ENCODE data around the gene PPIE.
"Not testable (repeated sequence)": the region's sequence is repeated elsewhere in the genome, so short reads cannot be mapped to it uniquely, and the experiment has no call there.

Gene PPIE

GRCh38 chr1:39779137-39779536, 40.5 kb downstream of the PPIE start:
- Histone ChIP-seq H3K4me1 (ENCODE audit: insufficient read depth, low read length) (no peaks in the 10 kb centered on the region), H3K9me3 (ENCODE audit: insufficient read depth, low read length, severe bottlenecking) (no peaks in the 10 kb centered on the region), H3K27me3 (ENCODE audit: insufficient read depth, low read length, poor library complexity) (no peaks in the 10 kb centered on the region), H3K27ac (ENCODE audit: low read length) (no peak overlapping the region), H3K79me2 (ENCODE audit: insufficient read depth, low read length) (no peaks in the 10 kb centered on the region), H3K4me3 (ENCODE audit: low read depth in 1 of 2, low read length in 2 of 2) (no peak overlapping the region), H3K36me3 (ENCODE audit: insufficient read depth, low read length) (no peaks in the 10 kb centered on the region), H3K9ac (ENCODE audit: low read depth, low read length) (no peak overlapping the region), H3K4me2 (ENCODE audit: insufficient read depth, low read length) (no peak overlapping the region), H2AFZ (ENCODE audit: low read depth, low read length) (no peak overlapping the region), H4K20me1 (ENCODE audit: insufficient read depth, low read length) (no peaks in the 10 kb centered on the region)
- TF ChIP-seq CTCF (IDR thresholded peaks at IDR 0.05; ENCODE audit: borderline replicate concordance, extremely low read depth, low read length, poor library complexity, severe bottlenecking) (no peak), EZH2 (IDR thresholded peaks at IDR 0.05; ENCODE audit: borderline replicate concordance, low read depth, low read length, severe bottlenecking) (no peak)
- no peak for DNase-seq
- no peak for ATAC-seq (ENCODE audit: insufficient read depth, low read depth)

DNA sequence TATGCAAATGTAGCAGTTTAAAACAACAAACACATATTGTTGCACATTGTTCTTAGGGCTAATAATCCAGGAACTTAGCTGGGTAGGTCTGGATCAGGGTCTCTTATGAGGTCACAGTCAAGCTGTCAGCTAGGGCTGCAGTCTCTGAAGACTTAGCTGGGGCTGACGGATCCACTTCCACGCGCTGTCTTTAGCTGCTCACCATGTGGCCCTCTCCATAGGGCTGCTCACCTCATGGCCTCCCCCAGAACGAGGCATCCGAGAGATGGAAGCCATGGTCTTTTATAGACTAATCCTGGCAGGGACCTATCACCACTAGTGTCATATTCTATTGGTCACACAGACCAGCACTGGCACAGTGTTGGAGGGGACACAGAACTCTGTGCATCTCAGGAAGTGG, 41.1 kb downstream of the PPIE start:
- Histone ChIP-seq H3K27ac (ENCODE audit: low read length) (no peak overlapping the region), H3K9ac (ENCODE audit: low read depth, low read length) (no peak overlapping the region), H4K20me1 (ENCODE audit: insufficient read depth, low read length) (no peaks in the 10 kb centered on the region), H2AFZ (ENCODE audit: low read depth, low read length) (no peak overlapping the region), H3K4me2 (ENCODE audit: insufficient read depth, low read length) (no peak overlapping the region), H3K36me3 (ENCODE audit: insufficient read depth, low read length) (no peaks in the 10 kb centered on the region), H3K79me2 (ENCODE audit: insufficient read depth, low read length) (no peaks in the 10 kb centered on the region), H3K9me3 (ENCODE audit: insufficient read depth, low read length, severe bottlenecking) (no peaks in the 10 kb centered on the region), H3K27me3 (ENCODE audit: insufficient read depth, low read length, poor library complexity) (no peaks in the 10 kb centered on the region), H3K4me1 (ENCODE audit: insufficient read depth, low read length) (no peaks in the 10 kb centered on the region), H3K4me3 (ENCODE audit: low read depth in 1 of 2, low read length in 2 of 2) (no peak overlapping the region)
- DNase-seq (no peak), ATAC-seq (ENCODE audit: insufficient read depth, low read depth) (no peak)
- no peak for TF ChIP-seq EZH2 (IDR thresholded peaks at IDR 0.05; ENCODE audit: borderline replicate concordance, low read depth, low read length, severe bottlenecking)
- TF ChIP-seq CTCF (IDR thresholded peaks at IDR 0.05; ENCODE audit: borderline replicate concordance, extremely low read depth, low read length, poor library complexity, severe bottlenecking) = no peak

GRCh38 chr1:39781349-39781715, 42.6 kb downstream of the PPIE start:
- Histone ChIP-seq H2AFZ (ENCODE audit: low read depth, low read length) (no peak overlapping the region), H3K4me1 (ENCODE audit: insufficient read depth, low read length) (no peaks in the 10 kb centered on the region), H3K79me2 (ENCODE audit: insufficient read depth, low read length) (no peaks in the 10 kb centered on the region), H4K20me1 (ENCODE audit: insufficient read depth, low read length) (no peaks in the 10 kb centered on the region), H3K9ac (ENCODE audit: low read depth, low read length) (no peak overlapping the region), H3K4me3 (ENCODE audit: low read depth in 1 of 2, low read length in 2 of 2) (no peak overlapping the region), H3K9me3 (ENCODE audit: insufficient read depth, low read length, severe bottlenecking) (no peaks in the 10 kb centered on the region), H3K36me3 (ENCODE audit: insufficient read depth, low read length) (no peaks in the 10 kb centered on the region), H3K27me3 (ENCODE audit: insufficient read depth, low read length, poor library complexity) (no peaks in the 10 kb centered on the region), H3K27ac (ENCODE audit: low read length) (no peak overlapping the region), H3K4me2 (ENCODE audit: insufficient read depth, low read length) (no peak overlapping the region)
- TF ChIP-seq CTCF (IDR thresholded peaks at IDR 0.05; ENCODE audit: borderline replicate concordance, extremely low read depth, low read length, poor library complexity, severe bottlenecking) = no peak
- TF ChIP-seq EZH2 (IDR thresholded peaks at IDR 0.05; ENCODE audit: borderline replicate concordance, low read depth, low read length, severe bottlenecking) = no peak
- no peak for DNase-seq
- ATAC-seq (ENCODE audit: insufficient read depth, low read depth) = no peak

DNA sequence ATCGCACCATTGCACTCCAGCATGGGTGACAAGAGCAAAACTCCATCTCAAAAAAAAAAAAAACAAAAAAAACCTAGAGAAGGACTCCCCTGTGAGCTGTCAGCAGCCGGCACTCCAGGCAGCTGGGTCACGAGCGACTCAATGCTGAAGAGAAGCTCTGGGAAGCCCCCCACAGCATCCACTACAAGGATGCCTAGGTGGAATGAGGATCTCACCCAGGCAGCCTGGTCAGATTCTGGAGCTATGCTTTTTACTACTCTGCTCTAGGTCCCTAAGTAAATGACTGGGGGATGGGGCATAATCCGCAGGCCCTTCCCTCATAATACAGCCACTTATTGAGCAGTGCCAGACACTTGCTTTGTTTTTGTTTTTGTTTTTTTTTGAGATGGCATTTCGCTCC, 43.4 kb downstream of the PPIE start:
- Histone ChIP-seq H3K27ac (ENCODE audit: low read length) (no peak overlapping the region), H4K20me1 (ENCODE audit: insufficient read depth, low read length) (no peaks in the 10 kb centered on the region), H3K4me3 (ENCODE audit: low read depth in 1 of 2, low read length in 2 of 2) (no peak overlapping the region), H3K9ac (ENCODE audit: low read depth, low read length) (no peak overlapping the region), H2AFZ (ENCODE audit: low read depth, low read length) (no peak overlapping the region), H3K4me1 (ENCODE audit: insufficient read depth, low read length) (no peaks in the 10 kb centered on the region), H3K36me3 (ENCODE audit: insufficient read depth, low read length) (no peaks in the 10 kb centered on the region), H3K79me2 (ENCODE audit: insufficient read depth, low read length) (no peaks in the 10 kb centered on the region), H3K27me3 (ENCODE audit: insufficient read depth, low read length, poor library complexity) (no peaks in the 10 kb centered on the region), H3K4me2 (ENCODE audit: insufficient read depth, low read length) (no peak overlapping the region), H3K9me3 (ENCODE audit: insufficient read depth, low read length, severe bottlenecking) (no peaks in the 10 kb centered on the region)
- DNase-seq = no peak
- TF ChIP-seq EZH2 (IDR thresholded peaks at IDR 0.05; ENCODE audit: borderline replicate concordance, low read depth, low read length, severe bottlenecking) (no peak), CTCF (IDR thresholded peaks at IDR 0.05; ENCODE audit: borderline replicate concordance, extremely low read depth, low read length, poor library complexity, severe bottlenecking) (no peak)
- no peak for ATAC-seq (ENCODE audit: insufficient read depth, low read depth)

DNA sequence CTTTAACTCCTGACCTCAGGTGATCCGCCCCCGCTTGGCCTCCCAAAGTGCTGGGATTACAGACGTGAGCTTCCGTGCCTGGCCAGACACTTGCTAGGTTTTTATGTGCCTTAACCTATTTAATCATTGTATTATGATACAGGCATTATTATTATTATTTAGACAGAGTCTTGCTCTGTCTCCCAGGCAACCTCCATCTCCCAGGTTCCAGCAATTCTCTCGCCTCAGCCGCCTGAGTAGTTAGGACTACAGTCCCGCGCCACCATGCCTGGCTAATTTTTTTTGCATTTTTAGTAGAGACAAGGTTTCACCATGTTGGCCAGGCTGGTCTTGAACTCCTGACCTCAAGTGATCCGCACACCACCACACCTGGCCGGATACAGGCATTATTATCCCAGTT, 44.0 kb downstream of the PPIE start:
- not testable (repeated sequence) for H3K79me2 ChIP-seq (ENCODE audit: insufficient read depth, low read length); H4K20me1 ChIP-seq (ENCODE audit: insufficient read depth, low read length); H3K9me3 ChIP-seq (ENCODE audit: insufficient read depth, low read length, severe bottlenecking); DNase-seq; H3K4me2 ChIP-seq (ENCODE audit: insufficient read depth, low read length); H2AFZ ChIP-seq (ENCODE audit: low read depth, low read length); H3K9ac ChIP-seq (ENCODE audit: low read depth, low read length); ATAC-seq (ENCODE audit: insufficient read depth, low read depth); H3K36me3 ChIP-seq (ENCODE audit: insufficient read depth, low read length); H3K4me1 ChIP-seq (ENCODE audit: insufficient read depth, low read length); H3K27me3 ChIP-seq (ENCODE audit: insufficient read depth, low read length, poor library complexity); H3K4me3 ChIP-seq (ENCODE audit: low read depth in 1 of 2, low read length in 2 of 2); H3K27ac ChIP-seq (ENCODE audit: low read length)
